Keratinocyte (primary cell): ENCODE results near the gene FOXD4L6. TPM values are rescaled to one million over a fixed set of nuclear protein-coding genes. Genes with fewer than 3 reads are reported as not detected.
"Not testable (repeated sequence)": the region's sequence is repeated elsewhere in the genome, so short reads cannot be mapped to it uniquely, and the experiment has no call there.

ENCODE experiments used
- DNase-seq: peaks from one replicate; pipeline ENCODE4 v3.0.0-alpha.2; 2011; ENCODE audit warnings: low read depth, missing footprints, low spot score
- FAIRE-seq: peaks from 2 replicates; lab custom pipeline; 2011; peaks lifted over from hg19 to GRCh38; lab: Jason Lieb, UNC
- H2AFZ ChIP-seq: 2 replicates; pipeline ENCODE4 v1.6.0; 2012; ENCODE audit warnings: low read length, control low read depth, inconsistent platforms; ENCODE audit not compliant: control insufficient read depth
- H3K27ac ChIP-seq: 2 replicates; pipeline ENCODE4 v1.5.1; 2011; ENCODE audit warnings: low read length; ENCODE audit not compliant: control insufficient read depth, insufficient read depth
- H3K27me3 ChIP-seq: 3 replicates; pipeline ENCODE4 v1.6.0; 2011; ENCODE audit warnings: low read length; ENCODE audit not compliant: control insufficient read depth, insufficient read depth; ENCODE audit errors: extremely low read depth
- H3K36me3 ChIP-seq, 2 experiments: 2 replicates in 1 of 2; 3 replicates in 1 of 2; pipeline ENCODE4 v1.5.1; 2011; ENCODE audit warnings: low read length in 2 of 2, mild to moderate bottlenecking in 1 of 2; ENCODE audit not compliant: control insufficient read depth in 2 of 2, insufficient read depth in 2 of 2; ENCODE audit errors: extremely low read depth in 1 of 2
- H3K4me1 ChIP-seq: 3 replicates; pipeline ENCODE4 v1.5.1; 2011; ENCODE audit warnings: low read length; ENCODE audit not compliant: control insufficient read depth, insufficient read depth; ENCODE audit errors: extremely low read depth
- H3K4me2 ChIP-seq: 3 replicates; pipeline ENCODE4 v1.6.0; 2011; ENCODE audit warnings: low read depth, low read length; ENCODE audit not compliant: control insufficient read depth, insufficient read depth; ENCODE audit errors: extremely low read depth
- H3K4me3 ChIP-seq, 3 experiments: fragments of 200-600 bp in 1 of 3; sonication (generic) in 1 of 3; 2 replicates in 2 of 3; 3 replicates in 1 of 3; pipeline ENCODE4 v1.5.1; 2011 to 2016; ENCODE audit warnings: low read length in 3 of 3, mild to moderate bottlenecking in 3 of 3, control low read depth in 2 of 3, inconsistent platforms in 1 of 3, low read depth in 1 of 3, mixed read lengths in 1 of 3, mixed run types in 1 of 3, moderate library complexity in 1 of 3; ENCODE audit not compliant: control insufficient read depth in 2 of 3, insufficient read depth in 2 of 3; ENCODE audit errors: extremely low read depth in 1 of 3
- H3K79me2 ChIP-seq: 2 replicates; pipeline ENCODE4 v1.6.0; 2012; ENCODE audit warnings: low read length; ENCODE audit not compliant: control insufficient read depth, insufficient read depth
- H3K9ac ChIP-seq: 3 replicates; pipeline ENCODE4 v1.6.0; 2011; ENCODE audit warnings: low read length; ENCODE audit not compliant: control insufficient read depth, insufficient read depth; ENCODE audit errors: extremely low read depth
- H3K9me1 ChIP-seq: 3 replicates; pipeline ENCODE4 v1.6.0; 2011; ENCODE audit warnings: low read length; ENCODE audit not compliant: control insufficient read depth, insufficient read depth; ENCODE audit errors: extremely low read depth
- H3K9me3 ChIP-seq: 2 replicates; pipeline ENCODE4 v1.5.1; 2012; ENCODE audit warnings: low read depth, low read length; ENCODE audit not compliant: control insufficient read depth
- H4K20me1 ChIP-seq: 3 replicates; pipeline ENCODE4 v1.6.0; 2011; ENCODE audit warnings: low read length; ENCODE audit not compliant: control insufficient read depth, insufficient read depth; ENCODE audit errors: extremely low read depth
- dilution Hi-C: fragments of 300-500 bp; cut with MboI; formaldehyde crosslinking; loops from one replicate; pipeline ENCODE4 v1.7.0; 2020; ENCODE audit warnings: low sequenced_read_pairs; ENCODE audit not compliant: extremely low pct_ligation_motif_present
- polyA plus RNA-seq, 5 experiments: library from polyadenylated mRNA; depleted of rRNA in 3 of 5; stranded (reverse) in 3 of 5; stranded (forward) in 1 of 5; unstranded in 1 of 5; fragments of >200 nt; gene quantifications; 1 replicate in 1 of 5; 2 replicates in 3 of 5; 3 replicates in 1 of 5; pipeline versions ENCODE4 v1.2.1 to v1.2.3, GENCODE V29; 2011 to 2012; ENCODE audit warnings: missing spikeins in 2 of 5, low read depth in 1 of 5, low replicate concordance in 1 of 5

The FOXD4L6 gene
- polyA plus RNA-seq, 1 donor (not counting 4 experiments of a cell fraction or from before 2014, with no cell fraction given): not detected

GRCh38 chr9:41120696-41121095 lies 7.8 kb downstream of the FOXD4L6 start:
- DNase-seq, H4K20me1 ChIP-seq, H3K27me3 ChIP-seq, dilution Hi-C loops, H3K4me3 ChIP-seq, H3K9me3 ChIP-seq, H3K9me1 ChIP-seq, H3K27ac ChIP-seq, FAIRE-seq, H3K4me2 ChIP-seq, H3K9ac ChIP-seq, H3K4me1 ChIP-seq, H3K36me3 ChIP-seq, H2AFZ ChIP-seq, H3K79me2 ChIP-seq: not testable (repeated sequence)

GRCh38 chr9:41119719-41120118 lies 8.8 kb downstream of the FOXD4L6 start:
- H3K9me1 ChIP-seq, H3K4me2 ChIP-seq, H4K20me1 ChIP-seq, dilution Hi-C loops, FAIRE-seq, H3K4me3 ChIP-seq, H3K27me3 ChIP-seq, H3K27ac ChIP-seq, DNase-seq, H2AFZ ChIP-seq, H3K79me2 ChIP-seq, H3K36me3 ChIP-seq, H3K9me3 ChIP-seq, H3K4me1 ChIP-seq, H3K9ac ChIP-seq: not testable (repeated sequence)

- H4K20me1 ChIP-seq, H3K9me1 ChIP-seq, H2AFZ ChIP-seq, H3K27me3 ChIP-seq, H3K4me1 ChIP-seq, H3K79me2 ChIP-seq, FAIRE-seq, H3K4me3 ChIP-seq, H3K27ac ChIP-seq, H3K36me3 ChIP-seq, DNase-seq, dilution Hi-C loops, H3K9me3 ChIP-seq, H3K9ac ChIP-seq, H3K4me2 ChIP-seq: not testable (repeated sequence)
Measured at GRCh38 chr9:41119311-41119710, 9.2 kb downstream of the FOXD4L6 start.

GRCh38 chr9:41113348-41113747 lies 15.1 kb downstream of the FOXD4L6 start:
- H3K9me1 ChIP-seq, H4K20me1 ChIP-seq, H3K36me3 ChIP-seq, H3K9ac ChIP-seq, H3K9me3 ChIP-seq, dilution Hi-C loops, H3K27me3 ChIP-seq, H3K4me3 ChIP-seq, H2AFZ ChIP-seq, H3K4me1 ChIP-seq, DNase-seq, FAIRE-seq, H3K79me2 ChIP-seq, H3K4me2 ChIP-seq, H3K27ac ChIP-seq: not testable (repeated sequence)

- H3K4me1 ChIP-seq, DNase-seq, FAIRE-seq: not testable (repeated sequence)
Measured at GRCh38 chr9:41111414-41111813, 17.1 kb downstream of the FOXD4L6 start.

More at GRCh38 chr9:41111414-41111813, 17.1 kb downstream of the FOXD4L6 start:
- H4K20me1 ChIP-seq, H3K36me3 ChIP-seq, H3K4me2 ChIP-seq, H3K9ac ChIP-seq, H3K79me2 ChIP-seq, dilution Hi-C loops, H2AFZ ChIP-seq, H3K9me1 ChIP-seq, H3K9me3 ChIP-seq, H3K27me3 ChIP-seq, H3K27ac ChIP-seq, H3K4me3 ChIP-seq: not testable (repeated sequence)
